A673 (cell line): ENCODE measurements around the gene SIAH3.

ENCODE experiments used
- CTCF ChIP-seq: fragments of 300-800, 200-600 bp; sonication (generic); conservative IDR thresholded peaks from 2 replicates; pipeline ENCODE4 v1.5.1; 2017; ENCODE audit warnings: low read depth, mild to moderate bottlenecking, antibody characterized with exemption, low read length, moderate library complexity, mixed read lengths
- EZH2 ChIP-seq: fragments of 200-600 bp; sonication (generic); IDR thresholded peaks from 2 replicates; pipeline ENCODE4 v1.6.1; 2017; ENCODE audit warnings: borderline replicate concordance, low read depth, mild to moderate bottlenecking, mixed read lengths, antibody characterized with exemption, low read length; ENCODE audit not compliant: poor library complexity, severe bottlenecking

GRCh38 chr13:45807520-45808099, 43.9 kb downstream of the SIAH3 start:
- TF ChIP-seq CTCF (peak; percentile 57), EZH2 (no peak)
